Nephron progenitor cell (in vitro differentiated cells): ENCODE data around the gene SLC38A10.

ENCODE experiments used
- DNase-seq: peaks from one replicate; pipeline ENCODE4 v3.0.0; 2021
- H3K27ac Mint-ChIP-seq: 2 replicates; pipeline ENCODE4 v1.8.0; 2021; ENCODE audit warnings: mild to moderate bottlenecking, moderate library complexity, mixed read lengths
- H3K27me3 Mint-ChIP-seq: 2 replicates; pipeline ENCODE4 v1.8.0; 2021; ENCODE audit warnings: mild to moderate bottlenecking, low read depth, mixed read lengths; ENCODE audit not compliant: poor library complexity
- H3K36me3 Mint-ChIP-seq: 2 replicates; pipeline ENCODE4 v1.8.0; 2021; ENCODE audit warnings: low read depth, mixed read lengths
- H3K4me1 Mint-ChIP-seq: 2 replicates; pipeline ENCODE4 v1.8.0; 2021; ENCODE audit warnings: mixed read lengths
- H3K4me3 Mint-ChIP-seq: 2 replicates; pipeline ENCODE4 v1.8.0; 2021; ENCODE audit warnings: mild to moderate bottlenecking, moderate library complexity, mixed read lengths
- H3K9me3 Mint-ChIP-seq: 2 replicates; pipeline ENCODE4 v1.8.0; 2021; ENCODE audit warnings: mild to moderate bottlenecking, moderate library complexity, mixed read lengths
- CTCF ChIP-seq: fragments of 200-600 bp; sonication (generic); IDR thresholded peaks from 2 replicates; pipeline ENCODE4 v1.5.0; 2021; ENCODE audit warnings: antibody characterized with exemption

Gene SLC38A10

GRCh38 chr17:81203136-81203535 is 92.0 kb downstream of the SLC38A10 start:
- Mint-ChIP-seq H3K27ac (no peak overlapping the region), H3K4me1 (no peaks in the 10 kb centered on the region), H3K9me3 (no peaks in the 10 kb centered on the region), H3K4me3 (no peak overlapping the region), H3K27me3 (no peaks in the 10 kb centered on the region), H3K36me3 (peaks cover 11% of the 10 kb centered on the region)
- DNase-seq, result no peak
- TF ChIP-seq CTCF, result no peak

- Mint-ChIP-seq H3K27me3 (no peaks in the 10 kb centered on the region), H3K4me3 (no peak overlapping the region), H3K9me3 (no peaks in the 10 kb centered on the region), H3K36me3 (peaks cover 11% of the 10 kb centered on the region), H3K27ac (no peak overlapping the region), H3K4me1 (no peaks in the 10 kb centered on the region)
- no peak for TF ChIP-seq CTCF
- no peak for DNase-seq
These were observed 92.8 kb downstream of the SLC38A10 start for GRCh38 chr17:81202318-81202717.

- peak; percentile 49 for TF ChIP-seq CTCF
- H3K27ac Mint-ChIP-seq, result no peak overlapping the region
- peaks cover 11% of the 10 kb centered on the region for H3K36me3 Mint-ChIP-seq
- H3K4me1 Mint-ChIP-seq, result no peaks in the 10 kb centered on the region
- H3K4me3 Mint-ChIP-seq, result no peak overlapping the region
- no peaks in the 10 kb centered on the region for H3K27me3 Mint-ChIP-seq
- H3K9me3 Mint-ChIP-seq, result no peaks in the 10 kb centered on the region
- peak; percentile 45 for DNase-seq
These were observed 94.2 kb downstream of the SLC38A10 start for GRCh38 chr17:81200695-81201580.

- H3K4me1 Mint-ChIP-seq, result no peaks in the 10 kb centered on the region
- no peaks in the 10 kb centered on the region for H3K27me3 Mint-ChIP-seq
- H3K27ac Mint-ChIP-seq, result no peak overlapping the region
- H3K4me3 Mint-ChIP-seq, result no peak overlapping the region
- H3K36me3 Mint-ChIP-seq, result peaks cover 11% of the 10 kb centered on the region
- DNase-seq, result no peak
- no peak for TF ChIP-seq CTCF
- no peaks in the 10 kb centered on the region for H3K9me3 Mint-ChIP-seq
These were observed 94.9 kb downstream of the SLC38A10 start for GRCh38 chr17:81200201-81200600.

- no peak for TF ChIP-seq CTCF
- Mint-ChIP-seq H3K27me3 (no peaks in the 10 kb centered on the region), H3K27ac (no peak overlapping the region), H3K4me3 (no peak overlapping the region), H3K4me1 (no peaks in the 10 kb centered on the region), H3K9me3 (no peaks in the 10 kb centered on the region), H3K36me3 (peaks cover 11% of the 10 kb centered on the region)
- no peak for DNase-seq
These were observed 95.7 kb downstream of the SLC38A10 start for GRCh38 chr17:81199482-81199830.
